Suprapubic skin (tissue), 4 donors: ENCODE results near the gene ZBTB7B. TPM values are rescaled to one million over a fixed set of nuclear protein-coding genes. Genes with fewer than 3 reads are reported as not detected.

Experiments
- DNase-seq, 2 donors: peaks; one replicate each; pipeline ENCODE4 v3.0.0-alpha.2; 2019; ENCODE audit warnings: low spot score in 2 of 2
- H3K27ac ChIP-seq: fragments of 200-600 bp; sonication (generic); one replicate; pipeline ENCODE4 v1.5.1; 2019
- H3K27me3 ChIP-seq: fragments of 200-600 bp; sonication (generic); one replicate; pipeline ENCODE4 v1.5.1; 2019
- H3K36me3 ChIP-seq: fragments of 200-600 bp; sonication (generic); one replicate; pipeline ENCODE4 v1.5.1; 2019
- H3K4me1 ChIP-seq: fragments of 200-600 bp; sonication (generic); one replicate; pipeline ENCODE4 v1.5.1; 2019
- H3K4me3 ChIP-seq: fragments of 200-600 bp; sonication (generic); one replicate; pipeline ENCODE4 v1.5.1; 2019; ENCODE audit warnings: mild to moderate bottlenecking
- H3K9me3 ChIP-seq: fragments of 200-600 bp; sonication (generic); one replicate; pipeline ENCODE4 v1.5.1; 2019
- EP300 ChIP-seq: sonication (generic); formaldehyde crosslinking; IDR thresholded peaks from one replicate; pipeline ENCODE4 v1.6.1; 2017; ENCODE audit warnings: antibody characterized with exemption
- POLR2A ChIP-seq, 2 donors: fragments of 450-650 bp; IDR thresholded peaks; one replicate each; pipeline ENCODE4 v1.6.1; 2017; ENCODE audit warnings: antibody characterized with exemption in 2 of 2, mild to moderate bottlenecking in 2 of 2, moderate library complexity in 2 of 2
- POLR2AphosphoS5 ChIP-seq, 3 donors: sonication (generic); formaldehyde crosslinking; IDR thresholded peaks; one replicate each; pipeline ENCODE4 v1.6.1; 2017; ENCODE audit warnings: antibody characterized with exemption in 3 of 3
- WGBS: methylation state at CpG from one replicate; pipeline ENCODE4 v1.1.5; 2018; 5-methylcytosine and 5-hydroxymethylcytosine counted together
- total RNA-seq, 4 donors: library from RNA; depleted of rRNA; stranded (reverse); fragments of >200 nt; gene quantifications; one replicate each; pipeline ENCODE4 v1.1.0, GENCODE V29; 2016
- TF ChIP-seq, protein P1 (sequence below), 2 donors: fragments of 200-600 bp in 1 of 2; fragments of 450-650 bp in 1 of 2; sonication (generic) in 1 of 2; IDR thresholded peaks; one replicate each; pipeline ENCODE4 v1.5.1; 2016 to 2019; ENCODE audit warnings: antibody characterized with exemption in 2 of 2, mild to moderate bottlenecking in 1 of 2, moderate library complexity in 1 of 2

ZBTB7B gene
- total RNA-seq, 4 donors from 2014 or later: 238 to 243 (median 239) TPM

DNA sequence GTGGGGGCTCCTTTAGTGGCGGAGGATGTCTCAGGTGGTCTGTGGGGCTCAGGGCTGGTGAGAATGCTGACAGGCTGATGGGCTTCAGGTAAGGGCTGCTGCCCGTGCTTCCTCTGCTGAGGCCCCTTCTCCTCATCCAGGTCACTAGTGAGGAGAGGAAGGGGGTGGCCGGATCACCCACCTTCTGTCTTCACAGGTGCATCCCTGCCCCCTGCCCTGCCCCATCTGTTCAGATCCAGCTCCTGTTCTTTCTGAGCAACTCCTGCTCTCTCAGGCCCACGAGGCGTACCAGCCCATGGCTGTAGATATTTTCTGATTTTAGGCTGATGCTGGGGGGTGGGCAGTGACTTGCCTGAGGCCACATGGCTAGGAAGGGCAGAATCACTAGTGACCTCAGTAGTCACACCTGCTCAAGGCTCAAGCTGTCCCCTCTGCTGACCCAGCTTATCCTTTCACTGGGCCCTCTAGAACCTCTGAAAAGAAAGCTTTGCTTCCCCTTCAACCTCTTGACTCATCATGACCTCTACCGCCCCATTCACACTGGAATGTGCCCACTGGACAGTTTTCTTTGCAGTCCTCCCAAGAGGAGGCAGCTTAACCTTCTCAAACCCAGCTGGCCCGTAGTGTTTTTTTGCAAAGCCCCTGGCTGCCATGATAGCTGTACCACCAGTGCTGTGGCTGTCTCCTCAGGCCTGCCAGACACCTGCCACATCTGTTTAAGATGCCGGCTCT, 16.2 kb downstream of the ZBTB7B start:
- DNase-seq: no peak
- WGBS: 79% methylated on average over 8 of the region's 8 CpGs
- TF ChIP-seq EP300 (no peak), POLR2A (IDR thresholded peaks at IDR 0.05) (no peak), POLR2AphosphoS5 (IDR thresholded peaks at IDR 0.05) (no peak)
- TF ChIP-seq, protein P1, sequence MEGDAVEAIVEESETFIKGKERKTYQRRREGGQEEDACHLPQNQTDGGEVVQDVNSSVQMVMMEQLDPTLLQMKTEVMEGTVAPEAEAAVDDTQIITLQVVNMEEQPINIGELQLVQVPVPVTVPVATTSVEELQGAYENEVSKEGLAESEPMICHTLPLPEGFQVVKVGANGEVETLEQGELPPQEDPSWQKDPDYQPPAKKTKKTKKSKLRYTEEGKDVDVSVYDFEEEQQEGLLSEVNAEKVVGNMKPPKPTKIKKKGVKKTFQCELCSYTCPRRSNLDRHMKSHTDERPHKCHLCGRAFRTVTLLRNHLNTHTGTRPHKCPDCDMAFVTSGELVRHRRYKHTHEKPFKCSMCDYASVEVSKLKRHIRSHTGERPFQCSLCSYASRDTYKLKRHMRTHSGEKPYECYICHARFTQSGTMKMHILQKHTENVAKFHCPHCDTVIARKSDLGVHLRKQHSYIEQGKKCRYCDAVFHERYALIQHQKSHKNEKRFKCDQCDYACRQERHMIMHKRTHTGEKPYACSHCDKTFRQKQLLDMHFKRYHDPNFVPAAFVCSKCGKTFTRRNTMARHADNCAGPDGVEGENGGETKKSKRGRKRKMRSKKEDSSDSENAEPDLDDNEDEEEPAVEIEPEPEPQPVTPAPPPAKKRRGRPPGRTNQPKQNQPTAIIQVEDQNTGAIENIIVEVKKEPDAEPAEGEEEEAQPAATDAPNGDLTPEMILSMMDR (IDR thresholded peaks at IDR 0.05): no peak
- no peaks in the 10 kb centered on the region for H3K27me3 ChIP-seq
- H3K36me3 ChIP-seq: peaks cover 25% of the 10 kb centered on the region
- H3K4me1 ChIP-seq: peaks cover 78% of the 10 kb centered on the region
- H3K4me3 ChIP-seq: no peak overlapping the region
- no peaks in the 10 kb centered on the region for H3K9me3 ChIP-seq
- H3K27ac ChIP-seq: peak overlapping the region; percentile 94

DNA sequence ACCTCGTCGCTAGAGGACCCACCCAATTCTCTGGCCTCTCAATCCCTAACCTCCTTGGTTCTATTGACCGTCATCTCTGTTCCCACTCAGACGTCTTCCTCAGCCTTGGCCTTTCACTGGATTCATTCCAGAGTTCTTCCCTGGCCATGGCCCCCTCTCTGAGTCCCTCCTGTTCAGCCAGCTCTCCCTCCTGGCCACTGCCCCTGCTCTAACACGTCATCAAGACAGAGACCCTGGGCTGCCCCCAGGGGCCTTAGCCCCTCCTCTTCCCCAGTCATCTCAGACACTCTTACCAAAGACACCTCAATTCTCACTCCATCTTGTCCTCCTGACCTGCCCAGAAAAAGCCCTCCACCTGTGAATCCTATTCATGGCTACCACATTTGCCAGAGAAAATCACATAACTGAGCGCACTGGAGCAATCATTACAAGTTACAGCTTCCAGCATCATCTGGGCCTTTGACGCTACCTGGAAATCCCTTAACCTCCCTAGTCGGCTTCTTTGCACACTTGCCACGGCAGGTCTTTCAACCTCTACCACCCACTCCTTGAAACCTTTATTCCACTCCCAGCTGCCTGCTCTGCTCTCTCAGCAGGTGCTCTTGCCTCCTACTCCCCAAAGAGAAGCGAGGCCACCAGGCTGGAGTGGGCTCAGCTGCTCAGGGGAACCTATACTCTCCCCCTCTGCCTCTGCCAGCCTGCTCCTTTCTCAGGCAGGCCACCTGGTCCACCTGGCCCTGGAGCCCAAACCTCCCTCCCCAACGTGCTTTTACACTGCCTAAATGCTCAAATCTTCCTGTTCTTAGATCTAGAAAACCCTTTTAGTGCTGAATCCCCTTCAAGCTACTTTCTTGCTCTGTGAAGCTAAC, 17.0 kb downstream of the ZBTB7B start:
- WGBS: 64% methylated on average over 11 of the region's 11 CpGs

DNA sequence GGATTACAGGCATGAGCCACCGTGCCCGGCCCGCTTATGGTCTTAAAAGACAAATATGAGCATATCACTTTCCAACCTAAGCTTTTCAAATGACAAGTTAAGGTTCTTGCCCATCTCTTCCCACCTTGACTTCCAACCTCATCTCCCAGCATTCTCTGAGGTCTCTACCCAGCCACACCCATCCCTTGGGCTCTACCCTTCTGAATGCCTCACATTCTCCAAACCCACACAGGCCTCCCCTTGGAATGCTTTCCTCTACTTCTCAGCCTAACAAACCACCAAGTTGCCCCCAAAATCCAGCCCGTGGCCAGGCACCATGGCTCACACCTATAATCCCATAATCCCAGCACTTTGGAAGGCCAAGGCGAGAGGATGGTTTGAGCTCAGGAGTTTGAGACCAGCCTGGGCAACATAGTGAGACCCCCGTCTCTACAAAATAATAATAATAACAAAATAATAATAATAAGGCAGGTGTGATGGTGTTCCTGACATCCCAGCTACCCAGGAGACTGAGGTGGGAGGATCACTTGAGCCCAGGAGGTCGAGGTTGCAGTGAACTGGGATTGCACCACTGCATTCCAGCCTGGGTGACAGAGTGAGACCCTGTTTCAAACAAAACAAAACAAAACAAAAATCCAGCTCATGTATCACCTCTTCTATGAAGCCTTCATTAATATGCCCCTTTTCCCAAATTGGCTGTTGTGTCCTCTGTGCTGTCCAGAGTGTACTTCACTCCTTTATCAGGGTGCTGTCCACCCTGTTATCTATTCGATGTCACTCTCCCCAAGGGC, 19.7 kb downstream of the ZBTB7B start:
- peaks cover 45% of the 10 kb centered on the region for H3K4me1 ChIP-seq
- H3K4me3 ChIP-seq: no peak overlapping the region
- DNase-seq: no peak
- TF ChIP-seq, protein P1 (IDR thresholded peaks at IDR 0.05): no peak
- TF ChIP-seq POLR2A (IDR thresholded peaks at IDR 0.05): no peak
- TF ChIP-seq POLR2AphosphoS5 (IDR thresholded peaks at IDR 0.05): no peak
- TF ChIP-seq EP300: no peak
- H3K36me3 ChIP-seq: no peaks in the 10 kb centered on the region
- H3K27me3 ChIP-seq: no peaks in the 10 kb centered on the region
- H3K27ac ChIP-seq: no peak overlapping the region
- 75% methylated on average over 8 of the region's 8 CpGs for WGBS
- H3K9me3 ChIP-seq: no peaks in the 10 kb centered on the region

More for the DNA sequence above, 17.0 kb downstream of the ZBTB7B start:
- Histone ChIP-seq H3K27ac (peak overlapping the region; percentile 94), H3K36me3 (peaks cover 17% of the 10 kb centered on the region), H3K27me3 (no peaks in the 10 kb centered on the region), H3K4me3 (no peak overlapping the region), H3K9me3 (no peaks in the 10 kb centered on the region), H3K4me1 (peaks cover 72% of the 10 kb centered on the region)
- DNase-seq: no peak
- TF ChIP-seq POLR2AphosphoS5 (IDR thresholded peaks at IDR 0.05): no peak
- no peak for TF ChIP-seq EP300
- TF ChIP-seq, protein P1 (IDR thresholded peaks at IDR 0.05): no peak
- TF ChIP-seq POLR2A (IDR thresholded peaks at IDR 0.05): no peak

DNA sequence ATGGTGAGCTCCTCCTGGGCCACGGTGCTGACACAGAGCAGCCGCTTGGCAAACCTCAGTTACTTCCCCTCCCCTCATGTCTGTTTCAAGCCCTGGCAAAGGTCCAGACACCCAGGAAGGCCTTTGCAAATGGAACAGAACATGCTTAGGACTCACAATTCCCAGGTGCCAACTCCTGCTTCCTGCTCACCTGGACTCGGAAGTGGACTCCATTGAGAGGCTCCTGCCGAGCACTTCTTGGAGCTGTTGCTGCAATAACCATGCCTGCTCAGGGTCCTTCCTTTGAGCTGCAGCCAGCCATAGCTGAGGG, 20.3 kb downstream of the ZBTB7B start:
- H3K27ac ChIP-seq: no peak overlapping the region
- TF ChIP-seq, protein P1 (IDR thresholded peaks at IDR 0.05): no peak
- TF ChIP-seq POLR2A (IDR thresholded peaks at IDR 0.05) (no peak), POLR2AphosphoS5 (IDR thresholded peaks at IDR 0.05) (no peak), EP300 (no peak)
- no peak overlapping the region for H3K4me3 ChIP-seq
- no peaks in the 10 kb centered on the region for H3K36me3 ChIP-seq
- H3K27me3 ChIP-seq: no peaks in the 10 kb centered on the region
- no peaks in the 10 kb centered on the region for H3K9me3 ChIP-seq
- no peak for DNase-seq
- 47% methylated on average over 4 of the region's 4 CpGs for WGBS
- H3K4me1 ChIP-seq: peaks cover 40% of the 10 kb centered on the region
